Fibroblast of lung (primary cell): ENCODE measurements around the gene MEGF9. TPM values are rescaled to one million over a fixed set of nuclear protein-coding genes. Genes with fewer than 3 reads are reported as not detected.
A peak's percentile ranks its signal among the peaks of the same experiment; 100 is the strongest.

ENCODE experiments used
- DNase-seq, 2 donors: peaks; one replicate each; pipeline versions ENCODE4 v3.0.0 to v3.0.0-alpha.2; 2010; ENCODE audit warnings: low read depth in 2 of 2
- H2AFZ ChIP-seq: 2 replicates; pipeline ENCODE4 v1.5.1; 2012; ENCODE audit warnings: low read length, control low read depth, inconsistent platforms
- H3K27ac ChIP-seq: 2 replicates; pipeline ENCODE4 v1.5.1; 2011; ENCODE audit warnings: low read length, control low read depth; ENCODE audit not compliant: insufficient read depth
- H3K27me3 ChIP-seq: 2 replicates; pipeline ENCODE4 v1.5.1; 2011; ENCODE audit warnings: mild to moderate bottlenecking, low read length; ENCODE audit not compliant: control insufficient read depth, insufficient read depth
- H3K36me3 ChIP-seq: 2 replicates; pipeline ENCODE4 v1.5.1; 2011; ENCODE audit warnings: low read length; ENCODE audit not compliant: control insufficient read depth, insufficient read depth
- H3K4me1 ChIP-seq: 2 replicates; pipeline ENCODE4 v1.5.1; 2011; ENCODE audit warnings: low read length; ENCODE audit not compliant: control insufficient read depth, insufficient read depth; ENCODE audit errors: extremely low read depth
- H3K4me2 ChIP-seq: 2 replicates; pipeline ENCODE4 v1.5.1; 2011; ENCODE audit warnings: low read length, control low read depth; ENCODE audit not compliant: insufficient read depth; ENCODE audit errors: extremely low read depth
- H3K4me3 ChIP-seq, 4 experiments: fragments of 200-600 bp in 1 of 4; sonication (generic) in 1 of 4; replicated peaks in 1 of 4; 2 replicates each; pipeline ENCODE4 v1.5.1; 2011 to 2016; ENCODE audit warnings: low read length in 4 of 4, low read depth in 3 of 4, mild to moderate bottlenecking in 3 of 4, control low read depth in 2 of 4, inconsistent platforms in 1 of 4, mixed read lengths in 1 of 4; ENCODE audit not compliant: insufficient read depth in 1 of 4; ENCODE audit errors: control extremely low read depth in 1 of 4
- H3K79me2 ChIP-seq: 2 replicates; pipeline ENCODE4 v1.5.1; 2012; ENCODE audit warnings: mild to moderate bottlenecking, low read length, inconsistent platforms; ENCODE audit not compliant: control insufficient read depth, insufficient read depth
- H3K9ac ChIP-seq: 2 replicates; pipeline ENCODE4 v1.5.1; 2011; ENCODE audit warnings: mild to moderate bottlenecking, low read length, control low read depth; ENCODE audit not compliant: insufficient read depth
- H3K9me3 ChIP-seq: 2 replicates; pipeline ENCODE4 v1.5.1; 2012; ENCODE audit warnings: low read depth, low read length; ENCODE audit not compliant: control insufficient read depth, insufficient read depth
- H4K20me1 ChIP-seq: 2 replicates; pipeline ENCODE4 v1.5.1; 2011; ENCODE audit warnings: low read length; ENCODE audit not compliant: control insufficient read depth, insufficient read depth; ENCODE audit errors: extremely low read depth
- EZH2 ChIP-seq: IDR thresholded peaks from 2 replicates; pipeline ENCODE4 v1.5.1; 2012; ENCODE audit warnings: low read length, control low read depth, mild to moderate bottlenecking; ENCODE audit errors: missing control alignments
- polyA plus RNA-seq, 2 donors: library from polyadenylated mRNA; depleted of rRNA in 1 of 2; stranded (reverse) in 1 of 2; unstranded in 1 of 2; fragments of >200 nt; gene quantifications; 2 replicates each; pipeline ENCODE4 v1.2.1, GENCODE V29; 2011 to 2012; ENCODE audit warnings: missing spikeins in 1 of 2
- total RNA-seq: library from RNA; depleted of rRNA; stranded (reverse); fragments of >200 nt; gene quantifications from 2 replicates; pipeline ENCODE4 v1.2.1, GENCODE V29; 2014
- TF ChIP-seq, protein P1 (sequence below), 2 donors: IDR thresholded peaks in 1 of 2; conservative IDR thresholded peaks in 1 of 2; 1 replicate in 1 of 2; 2 replicates in 1 of 2; pipeline ENCODE4 v1.5.1; 2011 to 2012; ENCODE audit warnings: low read length in 2 of 2, control low read depth in 1 of 2, inconsistent platforms in 1 of 2, low read depth in 1 of 2, mild to moderate bottlenecking in 1 of 2

MEGF9 gene
- total and polyA plus RNA-seq, 2 donors (not counting 1 experiment from before 2014, with no cell fraction given) = 15.8 to 24.9 TPM

DNA sequence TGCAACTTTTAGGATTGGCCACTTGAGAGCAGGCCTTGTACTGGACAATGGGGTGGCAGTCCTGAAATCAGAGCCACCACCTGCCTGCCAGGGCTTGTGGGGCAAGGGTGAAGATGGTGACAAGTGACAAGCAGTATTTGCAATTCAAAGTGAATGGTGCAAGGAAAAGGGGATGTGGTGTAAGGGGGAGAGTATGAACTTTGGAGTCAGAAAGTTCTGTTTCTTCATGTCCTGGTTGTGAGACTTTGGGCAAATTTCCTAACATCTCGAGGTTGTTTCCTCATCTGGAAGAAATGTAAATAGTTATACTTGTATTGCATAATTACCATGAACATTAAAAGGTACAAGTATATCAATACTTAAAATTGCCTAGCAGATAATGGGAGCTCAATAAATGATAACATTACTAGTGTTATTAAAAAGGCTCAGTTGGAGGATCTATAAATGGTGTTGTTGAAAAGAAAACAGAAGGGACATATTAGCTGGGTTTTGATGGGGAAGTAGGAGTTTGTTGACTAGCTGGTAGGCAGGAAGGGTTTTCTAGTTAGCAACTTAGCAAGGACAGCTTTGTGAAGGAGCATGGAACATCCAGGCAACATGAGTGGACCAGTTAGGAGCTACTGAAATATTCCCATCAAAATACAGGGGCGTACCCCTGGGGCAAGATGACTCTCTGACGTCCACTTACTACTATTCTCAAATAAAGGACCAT lies 21.3 kb upstream of the MEGF9 start:
- DNase-seq = peak in 1 of 2 donors; percentile 80
- Histone ChIP-seq H2AFZ (no peak overlapping the region), H3K9ac (no peak overlapping the region), H3K27ac (peak overlapping the region; percentile 0), H3K79me2 (no peaks in the 10 kb centered on the region), H3K4me1 (peaks cover 9% of the 10 kb centered on the region), H3K36me3 (no peaks in the 10 kb centered on the region), H3K27me3 (no peaks in the 10 kb centered on the region), H3K9me3 (no peaks in the 10 kb centered on the region), H3K4me3 (no peak overlapping the region), H3K4me2 (peak overlapping the region; percentile 9), H4K20me1 (no peaks in the 10 kb centered on the region)
- TF ChIP-seq, protein P1, sequence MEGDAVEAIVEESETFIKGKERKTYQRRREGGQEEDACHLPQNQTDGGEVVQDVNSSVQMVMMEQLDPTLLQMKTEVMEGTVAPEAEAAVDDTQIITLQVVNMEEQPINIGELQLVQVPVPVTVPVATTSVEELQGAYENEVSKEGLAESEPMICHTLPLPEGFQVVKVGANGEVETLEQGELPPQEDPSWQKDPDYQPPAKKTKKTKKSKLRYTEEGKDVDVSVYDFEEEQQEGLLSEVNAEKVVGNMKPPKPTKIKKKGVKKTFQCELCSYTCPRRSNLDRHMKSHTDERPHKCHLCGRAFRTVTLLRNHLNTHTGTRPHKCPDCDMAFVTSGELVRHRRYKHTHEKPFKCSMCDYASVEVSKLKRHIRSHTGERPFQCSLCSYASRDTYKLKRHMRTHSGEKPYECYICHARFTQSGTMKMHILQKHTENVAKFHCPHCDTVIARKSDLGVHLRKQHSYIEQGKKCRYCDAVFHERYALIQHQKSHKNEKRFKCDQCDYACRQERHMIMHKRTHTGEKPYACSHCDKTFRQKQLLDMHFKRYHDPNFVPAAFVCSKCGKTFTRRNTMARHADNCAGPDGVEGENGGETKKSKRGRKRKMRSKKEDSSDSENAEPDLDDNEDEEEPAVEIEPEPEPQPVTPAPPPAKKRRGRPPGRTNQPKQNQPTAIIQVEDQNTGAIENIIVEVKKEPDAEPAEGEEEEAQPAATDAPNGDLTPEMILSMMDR (conservative IDR thresholded peaks at IDR 0.05 in 1 of 2, IDR thresholded peaks at IDR 0.05 in 1 of 2; ENCODE audit: low read depth in 1 of 2, low read length in 2 of 2) = no peak

DNA sequence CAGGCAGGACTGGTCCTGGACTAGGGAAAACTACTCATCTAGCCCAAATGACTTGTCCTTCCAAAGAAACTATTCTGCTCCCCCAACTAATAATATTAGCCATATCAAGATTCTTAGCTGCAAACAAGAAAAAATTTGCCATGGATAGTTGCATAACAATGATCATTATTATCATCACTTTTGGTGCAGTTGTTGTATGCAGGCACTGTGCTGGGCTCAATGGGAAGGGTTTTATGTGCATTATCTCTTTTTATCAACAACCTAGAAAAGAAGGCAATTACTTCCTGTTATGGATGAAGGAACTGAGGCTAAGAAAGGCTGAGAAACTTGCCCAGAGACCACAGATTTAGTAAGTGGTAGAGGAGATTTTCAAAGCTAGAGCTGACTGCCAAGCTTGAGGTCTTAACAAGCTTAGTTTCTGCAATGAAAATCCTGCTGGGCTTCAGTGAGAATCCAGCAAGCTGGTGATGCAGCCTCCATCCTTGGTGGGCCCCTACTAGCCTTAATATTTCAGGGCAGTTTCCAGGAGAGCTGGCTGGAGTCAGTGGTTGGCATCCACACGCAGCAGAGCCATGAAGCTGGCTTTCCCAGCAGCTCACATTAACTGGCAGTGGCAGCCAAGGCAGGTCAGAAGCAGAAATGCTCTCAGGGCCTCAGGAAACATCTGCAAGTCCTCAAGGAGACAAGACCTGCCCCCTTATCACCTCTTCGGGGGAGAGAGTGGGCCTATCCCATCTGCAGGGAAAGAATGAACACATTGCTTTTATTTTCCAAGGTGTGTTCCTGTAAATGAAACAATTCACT lies 20.5 kb upstream of the MEGF9 start:
- Histone ChIP-seq H3K9me3 (no peaks in the 10 kb centered on the region), H3K27ac (peak overlapping the region; percentile 0), H2AFZ (no peak overlapping the region), H3K36me3 (no peaks in the 10 kb centered on the region), H3K79me2 (no peaks in the 10 kb centered on the region), H4K20me1 (no peaks in the 10 kb centered on the region), H3K4me3 (no peak overlapping the region), H3K4me2 (peak overlapping the region; percentile 9), H3K9ac (no peak overlapping the region), H3K4me1 (peaks cover 12% of the 10 kb centered on the region), H3K27me3 (no peaks in the 10 kb centered on the region)
- TF ChIP-seq EZH2 = no peak
- TF ChIP-seq, protein P1 (conservative IDR thresholded peaks at IDR 0.05 in 1 of 2, IDR thresholded peaks at IDR 0.05 in 1 of 2; ENCODE audit: low read depth in 1 of 2, low read length in 2 of 2) = no peak
- DNase-seq = no peak

DNA sequence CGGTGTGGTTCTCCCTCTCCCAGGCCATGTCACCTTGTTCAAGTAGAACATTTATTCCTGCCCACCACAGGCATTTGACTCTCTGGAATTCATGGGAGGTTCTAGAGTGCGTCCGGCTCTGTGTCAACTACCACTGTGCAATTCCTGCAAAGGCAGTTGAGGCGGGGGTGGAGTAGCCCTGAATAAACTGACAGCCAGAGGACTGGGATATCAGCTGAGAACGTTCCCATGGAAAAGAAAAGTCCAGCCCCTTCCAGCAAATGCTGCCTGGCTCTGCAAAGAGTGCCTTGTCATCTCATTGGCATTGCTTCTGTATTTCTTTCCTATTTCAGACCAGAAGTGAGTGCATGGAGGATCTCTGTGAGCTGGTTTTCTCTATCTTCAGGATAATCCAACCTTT lies 18.9 kb upstream of the MEGF9 start:
- Histone ChIP-seq H3K36me3 (no peaks in the 10 kb centered on the region), H3K9me3 (no peaks in the 10 kb centered on the region), H2AFZ (no peak overlapping the region), H3K4me1 (peaks cover 15% of the 10 kb centered on the region), H3K79me2 (no peaks in the 10 kb centered on the region), H3K4me2 (no peak overlapping the region), H3K4me3 (no peak overlapping the region), H3K27me3 (no peaks in the 10 kb centered on the region), H4K20me1 (no peaks in the 10 kb centered on the region), H3K27ac (no peak overlapping the region), H3K9ac (no peak overlapping the region)
- TF ChIP-seq, protein P1 (conservative IDR thresholded peaks at IDR 0.05 in 1 of 2, IDR thresholded peaks at IDR 0.05 in 1 of 2; ENCODE audit: low read depth in 1 of 2, low read length in 2 of 2) = no peak
- no peak for TF ChIP-seq EZH2
- peak; percentile 51 to 85 for DNase-seq
